Testis (tissue), 2 donors: Measurements from ENCODE around the gene ATP2A2.

Experiments
- CTCF ChIP-seq, 3 experiments: fragments of 450-650 bp in 2 of 3; fragments of 200-600 bp in 1 of 3; sonication (generic) in 1 of 3; IDR thresholded peaks; one replicate each; pipeline ENCODE4 v1.5.1; 2016 to 2019; ENCODE audit warnings: antibody characterized with exemption in 3 of 3, mild to moderate bottlenecking in 2 of 3, moderate library complexity in 1 of 3
- POLR2A ChIP-seq: fragments of 450-650 bp; IDR thresholded peaks from one replicate; pipeline ENCODE4 v1.6.1; 2017; ENCODE audit warnings: antibody characterized with exemption, mild to moderate bottlenecking, moderate library complexity

DNA sequence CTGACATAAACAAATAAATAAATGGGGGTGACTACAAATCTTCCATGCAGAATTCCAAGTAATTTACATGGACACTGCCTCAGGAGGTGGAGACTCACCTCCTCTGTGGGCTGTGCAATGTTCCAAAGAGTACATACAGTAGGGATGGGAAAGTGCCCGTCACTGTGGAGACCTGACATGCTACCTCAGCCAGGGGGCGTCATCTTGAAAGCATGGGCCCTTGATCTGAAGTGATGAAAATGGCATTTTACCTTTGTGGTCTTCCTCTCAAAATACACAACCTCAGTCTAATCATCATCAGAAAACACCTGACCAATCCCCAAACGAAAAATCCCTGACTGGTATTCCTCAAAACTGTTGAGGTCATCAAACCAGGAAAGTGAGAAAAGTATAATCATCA, 74.0 kb downstream of the ATP2A2 start:
- TF ChIP-seq CTCF (IDR thresholded peaks at IDR 0.05) (peak in 1 of 3 experiments; percentile 3), POLR2A (no peak)
